ENCODE data around the gene ACADM. TPM values are rescaled to one million over a fixed set of nuclear protein-coding genes. Genes with fewer than 3 reads are reported as not detected.

Gene ACADM
- total and polyA plus RNA-seq, 2 of the 13 experiments (the other 11 are each of a cell fraction or from before 2014, with no cell fraction given): 43.7 to 92.2 TPM

DNA sequence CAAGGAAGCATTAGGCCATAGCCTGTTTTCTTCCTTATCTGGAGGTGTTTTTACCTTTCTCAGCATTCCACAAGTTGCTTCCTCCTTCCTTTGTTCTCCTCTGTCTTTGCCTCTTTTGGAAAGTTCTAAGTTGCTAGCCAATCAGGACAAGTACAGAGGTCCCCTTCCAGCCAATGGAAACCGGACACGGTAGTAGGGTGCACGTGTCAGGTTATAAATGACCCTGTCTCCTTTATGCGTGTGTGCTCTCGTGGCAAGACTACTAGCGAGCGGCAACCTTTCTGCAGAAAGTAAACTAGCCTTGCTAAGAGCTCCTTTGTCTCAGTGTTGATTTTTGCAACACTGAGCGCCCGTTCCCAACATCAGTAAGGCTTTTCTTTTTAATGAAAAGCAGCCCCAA lies 1.5 kb upstream of the ACADM start:
- Histone ChIP-seq H2AFZ (ENCODE audit: low read length) (no peak overlapping the region), H3K79me2 (ENCODE audit: insufficient read depth, low read length) (peaks cover 29% of the 10 kb centered on the region), H3K4me2 (ENCODE audit: low read depth, low read length) (peak overlapping the region; percentile 82), H3K27ac (ENCODE audit: extremely low read length, insufficient read depth, low read length) (no peak overlapping the region), H3K27me3 (ENCODE audit: control insufficient read depth in 1 of 2, insufficient read depth in 2 of 2, low read length in 2 of 2) (no peaks in the 10 kb centered on the region), H3K4me1 (ENCODE audit: insufficient read depth, low read length) (peaks cover 39% of the 10 kb centered on the region), H3K36me3 (replicated peaks in 1 of 2; ENCODE audit: control insufficient read depth in 1 of 2, insufficient read depth in 2 of 2, low read length in 2 of 2) (no peaks in the 10 kb centered on the region), H3K9ac (ENCODE audit: insufficient read depth, low read depth, low read length) (no peak overlapping the region), H4K20me1 (ENCODE audit: insufficient read depth, low read length) (peaks cover 8% of the 10 kb centered on the region; the same call in 1 of the 2 replicates), H3K9me3 (ENCODE audit: low read length) (no peaks in the 10 kb centered on the region), H3K4me3 (replicated peaks in 1 of 3; ENCODE audit: insufficient read depth in 1 of 3, low read depth in 2 of 3, low read length in 3 of 3) (no peak overlapping the region)
- ChIA-PET POLR2A (interaction anchor here (0.8 to 2.1 kb wide), 4 partner anchors 45 to 68 kb away, joined by 3 to 21 read pairs (median 8); partner anchors contain the start of gene RABGGTB), CTCF (ENCODE audit: low intra/inter-chr PET ratio, low total read pairs) (no interaction called here)
- BruUV-seq (replicated peaks): no TSS peak
- 97% methylated on average over 9 of the region's 9 CpGs for WGBS (ENCODE audit: low lambda C conversion rate)
- no peak for ATAC-seq
- in situ Hi-C loops (cut with HindIII; ENCODE audit: extremely low pct_ligation_motif_present, low pct_unique_long_range_greater_than_20kb) (no loop called here), intact Hi-C loops (cut with micrococcal nuclease; ENCODE audit: unreplicated experiment) (no loop called here)
- TF ChIP-seq ZNF703 (CRISPR knock-in tag; IDR thresholded peaks at IDR 0.05; ENCODE audit: borderline replicate concordance) (no peak), ZBTB38 (CRISPR knock-in tag; IDR thresholded peaks at IDR 0.05) (peak; percentile 66; the same call in 1 of the 2 replicates)
- FAIRE-seq: no peak
- no peak for DNase-seq (ENCODE audit: low spot score)

DNA sequence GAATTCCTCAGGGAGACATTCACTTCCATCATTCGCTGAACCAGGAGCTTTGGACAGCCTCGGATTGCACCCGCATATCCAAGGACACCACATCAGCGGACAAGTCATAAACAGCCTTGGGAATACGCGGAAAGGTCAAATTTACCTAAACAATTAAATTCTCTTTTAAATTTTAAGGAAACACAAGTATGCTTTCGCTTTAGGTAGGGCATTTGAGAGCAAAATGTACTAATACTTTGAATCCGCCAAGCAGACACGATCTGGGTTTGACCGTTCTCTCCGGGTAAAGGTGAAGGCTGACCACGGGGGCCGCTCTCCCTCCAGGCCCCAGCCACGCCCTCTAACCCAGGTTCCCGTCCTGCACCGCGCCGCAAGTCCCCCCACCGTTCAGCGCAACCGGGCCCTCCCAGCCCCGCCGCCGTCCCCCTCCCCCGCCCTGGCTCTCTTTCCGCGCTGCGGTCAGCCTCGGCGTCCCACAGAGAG lies 479 bp upstream of the ACADM start:
- Histone ChIP-seq H3K4me2 (ENCODE audit: low read depth, low read length) (peak overlapping the region; percentile 82), H3K79me2 (ENCODE audit: insufficient read depth, low read length) (peaks cover 36% of the 10 kb centered on the region), H3K27me3 (ENCODE audit: control insufficient read depth in 1 of 2, insufficient read depth in 2 of 2, low read length in 2 of 2) (no peaks in the 10 kb centered on the region), H3K4me1 (ENCODE audit: insufficient read depth, low read length) (peaks cover 40% of the 10 kb centered on the region), H3K9ac (ENCODE audit: insufficient read depth, low read depth, low read length) (peak overlapping the region; percentile 82), H3K27ac (ENCODE audit: extremely low read length, insufficient read depth, low read length) (peak overlapping the region; percentile 91), H4K20me1 (ENCODE audit: insufficient read depth, low read length) (peaks cover 8% of the 10 kb centered on the region; the same call in 1 of the 2 replicates), H3K36me3 (replicated peaks in 1 of 2; ENCODE audit: control insufficient read depth in 1 of 2, insufficient read depth in 2 of 2, low read length in 2 of 2) (no peaks in the 10 kb centered on the region), H2AFZ (ENCODE audit: low read length) (no peak overlapping the region), H3K4me3 (replicated peaks in 1 of 3; ENCODE audit: insufficient read depth in 1 of 3, low read depth in 2 of 3, low read length in 3 of 3) (peak overlapping the region; percentile 86 to 98 (median 95)), H3K9me3 (ENCODE audit: low read length) (no peaks in the 10 kb centered on the region)
- CTCF ChIA-PET (ENCODE audit: low intra/inter-chr PET ratio, low total read pairs): no interaction called here
- POLR2A ChIA-PET: interaction anchor here (0.5 to 2.1 kb wide), 8 partner anchors 13 to 108 kb away, joined by 3 to 21 read pairs (median 3); partner anchors contain the start of gene RABGGTB
- intact Hi-C loops (cut with micrococcal nuclease; ENCODE audit: unreplicated experiment): loop anchor here (1.0 to 2.0 kb wide), 2 partner anchors 47 to 109 kb away; no protein-coding TSS in a partner anchor
- peak; percentile 83 for DNase-seq (ENCODE audit: low spot score)
- no TSS peak for BruUV-seq (replicated peaks)
- WGBS (ENCODE audit: low lambda C conversion rate): under 1% methylated on average over 22 of the region's 30 CpGs
- peak; percentile 93 for ATAC-seq
- in situ Hi-C loops (cut with HindIII; ENCODE audit: extremely low pct_ligation_motif_present, low pct_unique_long_range_greater_than_20kb): no loop called here
- no peak for FAIRE-seq
- TF ChIP-seq PHF5A (CRISPR knock-in tag; IDR thresholded peaks at IDR 0.05; ENCODE audit: low read depth, unreplicated experiment) (no peak), STAT5B (CRISPR knock-in tag; IDR thresholded peaks at IDR 0.05) (no peak), GTF2F1 (IDR thresholded peaks at IDR 0.05; ENCODE audit: low read length) (no peak), PAF1 (CRISPR knock-in tag; IDR thresholded peaks at IDR 0.05) (no peak), KLF16 (CRISPR knock-in tag; IDR thresholded peaks at IDR 0.05) (0 out of 4 replicates have a peak, but pooled peaks of 1 of the 2 experiments have one; percentile 3), ZNF383 (CRISPR knock-in tag; IDR thresholded peaks at IDR 0.05; ENCODE audit: borderline replicate concordance) (no peak), PLRG1 (conservative IDR thresholded peaks at IDR 0.05) (no peak), SAFB2 (CRISPR knock-in tag; IDR thresholded peaks at IDR 0.05; ENCODE audit: borderline replicate concordance, low read depth) (no peak)
- TF ChIP-seq, protein P1, sequence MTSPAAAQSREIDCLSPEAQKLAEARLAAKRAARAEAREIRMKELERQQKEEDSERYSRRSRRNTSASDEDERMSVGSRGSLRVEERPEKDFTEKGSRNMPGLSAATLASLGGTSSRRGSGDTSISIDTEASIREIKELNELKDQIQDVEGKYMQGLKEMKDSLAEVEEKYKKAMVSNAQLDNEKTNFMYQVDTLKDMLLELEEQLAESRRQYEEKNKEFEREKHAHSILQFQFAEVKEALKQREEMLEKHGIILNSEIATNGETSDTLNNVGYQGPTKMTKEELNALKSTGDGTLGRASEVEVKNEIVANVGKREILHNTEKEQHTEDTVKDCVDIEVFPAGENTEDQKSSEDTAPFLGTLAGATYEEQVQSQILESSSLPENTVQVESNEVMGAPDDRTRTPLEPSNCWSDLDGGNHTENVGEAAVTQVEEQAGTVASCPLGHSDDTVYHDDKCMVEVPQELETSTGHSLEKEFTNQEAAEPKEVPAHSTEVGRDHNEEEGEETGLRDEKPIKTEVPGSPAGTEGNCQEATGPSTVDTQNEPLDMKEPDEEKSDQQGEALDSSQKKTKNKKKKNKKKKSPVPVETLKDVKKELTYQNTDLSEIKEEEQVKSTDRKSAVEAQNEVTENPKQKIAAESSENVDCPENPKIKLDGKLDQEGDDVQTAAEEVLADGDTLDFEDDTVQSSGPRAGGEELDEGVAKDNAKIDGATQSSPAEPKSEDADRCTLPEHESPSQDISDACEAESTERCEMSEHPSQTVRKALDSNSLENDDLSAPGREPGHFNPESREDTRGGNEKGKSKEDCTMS (CRISPR knock-in tag; conservative IDR thresholded peaks at IDR 0.05): no peak
- TF ChIP-seq, protein P2, sequence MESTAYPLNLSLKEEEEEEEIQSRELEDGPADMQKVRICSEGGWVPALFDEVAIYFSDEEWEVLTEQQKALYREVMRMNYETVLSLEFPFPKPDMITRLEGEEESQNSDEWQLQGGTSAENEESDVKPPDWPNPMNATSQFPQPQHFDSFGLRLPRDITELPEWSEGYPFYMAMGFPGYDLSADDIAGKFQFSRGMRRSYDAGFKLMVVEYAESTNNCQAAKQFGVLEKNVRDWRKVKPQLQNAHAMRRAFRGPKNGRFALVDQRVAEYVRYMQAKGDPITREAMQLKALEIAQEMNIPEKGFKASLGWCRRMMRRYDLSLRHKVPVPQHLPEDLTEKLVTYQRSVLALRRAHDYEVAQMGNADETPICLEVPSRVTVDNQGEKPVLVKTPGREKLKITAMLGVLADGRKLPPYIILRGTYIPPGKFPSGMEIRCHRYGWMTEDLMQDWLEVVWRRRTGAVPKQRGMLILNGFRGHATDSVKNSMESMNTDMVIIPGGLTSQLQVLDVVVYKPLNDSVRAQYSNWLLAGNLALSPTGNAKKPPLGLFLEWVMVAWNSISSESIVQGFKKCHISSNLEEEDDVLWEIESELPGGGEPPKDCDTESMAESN (CRISPR knock-in tag; conservative IDR thresholded peaks at IDR 0.05): no peak
